ENCODE results near the gene PIN1.

DNA sequence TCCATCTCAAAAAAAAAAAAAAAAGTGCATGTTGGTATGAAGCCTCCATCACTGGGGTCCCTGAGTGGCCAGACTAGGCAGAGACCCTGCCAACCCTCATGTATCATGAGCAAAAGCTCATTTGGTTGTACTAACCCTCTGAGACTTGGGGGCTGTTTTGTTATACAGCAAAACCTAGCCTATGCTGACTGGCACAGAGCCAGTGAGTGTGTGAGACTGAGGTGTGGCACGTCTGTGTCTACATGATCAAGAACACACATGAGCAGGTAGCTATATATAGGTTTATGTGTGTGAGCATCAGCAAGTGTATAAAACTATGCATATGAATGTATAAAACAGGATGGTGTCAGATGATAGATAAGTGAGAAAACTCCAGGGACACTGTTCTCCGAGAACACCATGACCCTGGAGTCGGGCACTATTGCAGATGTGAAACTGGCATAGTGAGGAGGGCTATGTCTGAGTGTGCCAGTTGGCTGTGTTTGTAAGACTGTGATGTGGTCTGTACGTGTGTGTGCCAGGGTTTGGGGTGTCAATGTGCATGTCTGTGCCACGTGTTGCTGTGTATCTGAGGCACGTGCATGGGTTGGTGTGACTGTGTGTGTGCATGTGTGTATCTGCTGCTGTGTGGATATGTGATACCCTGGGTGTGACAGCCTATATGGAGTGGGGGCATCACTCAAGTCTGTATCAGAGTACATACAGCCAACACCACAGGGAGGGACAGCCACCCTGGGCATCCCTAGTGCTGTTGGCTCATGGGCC is 56.7 kb downstream of the PIN1 start:
- TF ChIP-seq, protein P1, sequence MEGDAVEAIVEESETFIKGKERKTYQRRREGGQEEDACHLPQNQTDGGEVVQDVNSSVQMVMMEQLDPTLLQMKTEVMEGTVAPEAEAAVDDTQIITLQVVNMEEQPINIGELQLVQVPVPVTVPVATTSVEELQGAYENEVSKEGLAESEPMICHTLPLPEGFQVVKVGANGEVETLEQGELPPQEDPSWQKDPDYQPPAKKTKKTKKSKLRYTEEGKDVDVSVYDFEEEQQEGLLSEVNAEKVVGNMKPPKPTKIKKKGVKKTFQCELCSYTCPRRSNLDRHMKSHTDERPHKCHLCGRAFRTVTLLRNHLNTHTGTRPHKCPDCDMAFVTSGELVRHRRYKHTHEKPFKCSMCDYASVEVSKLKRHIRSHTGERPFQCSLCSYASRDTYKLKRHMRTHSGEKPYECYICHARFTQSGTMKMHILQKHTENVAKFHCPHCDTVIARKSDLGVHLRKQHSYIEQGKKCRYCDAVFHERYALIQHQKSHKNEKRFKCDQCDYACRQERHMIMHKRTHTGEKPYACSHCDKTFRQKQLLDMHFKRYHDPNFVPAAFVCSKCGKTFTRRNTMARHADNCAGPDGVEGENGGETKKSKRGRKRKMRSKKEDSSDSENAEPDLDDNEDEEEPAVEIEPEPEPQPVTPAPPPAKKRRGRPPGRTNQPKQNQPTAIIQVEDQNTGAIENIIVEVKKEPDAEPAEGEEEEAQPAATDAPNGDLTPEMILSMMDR (IDR thresholded peaks at IDR 0.05) = no peak
- TF ChIP-seq POLR2A (IDR thresholded peaks at IDR 0.05) (no peak), POLR2AphosphoS5 (IDR thresholded peaks at IDR 0.05) (no peak)
